ENCODE results near the gene TVP23C.

The TVP23C gene

GRCh38 chr17:15494821-15495220 lies 68.5 kb downstream of the TVP23C start:
- no peak for DNase-seq

GRCh38 chr17:15493693-15494035 lies 69.6 kb downstream of the TVP23C start:
- no peak for DNase-seq

- DNase-seq, result no peak
These were observed 70.2 kb downstream of the TVP23C start for GRCh38 chr17:15492791-15493692.

GRCh38 chr17:15492186-15492585 lies 71.1 kb downstream of the TVP23C start:
- no peak for DNase-seq

- peak; percentile 90 for DNase-seq
These were observed 72.5 kb downstream of the TVP23C start for GRCh38 chr17:15490634-15491261.

GRCh38 chr17:15488557-15488956 lies 74.7 kb downstream of the TVP23C start:
- no peak for DNase-seq

GRCh38 chr17:15485045-15485444 lies 78.2 kb downstream of the TVP23C start:
- no peak for DNase-seq

GRCh38 chr17:15483431-15483830 lies 79.9 kb downstream of the TVP23C start:
- DNase-seq, result no peak

GRCh38 chr17:15482476-15482875 lies 80.8 kb downstream of the TVP23C start:
- DNase-seq, result no peak

GRCh38 chr17:15481481-15481880 lies 81.8 kb downstream of the TVP23C start:
- DNase-seq, result no peak

GRCh38 chr17:15480204-15480603 lies 83.1 kb downstream of the TVP23C start:
- DNase-seq, result no peak

- DNase-seq, result peak; percentile 67
These were observed 83.6 kb downstream of the TVP23C start for GRCh38 chr17:15479703-15480102.

- DNase-seq, result no peak
These were observed 84.4 kb downstream of the TVP23C start for GRCh38 chr17:15478845-15479244.

GRCh38 chr17:15475631-15476354 lies 87.5 kb downstream of the TVP23C start:
- DNase-seq, result peak; percentile 69

GRCh38 chr17:15472891-15473290 lies 90.4 kb downstream of the TVP23C start:
- DNase-seq, result no peak

- DNase-seq, result no peak
These were observed 92.7 kb downstream of the TVP23C start for GRCh38 chr17:15470536-15470935.

GRCh38 chr17:15469260-15469659 lies 94.0 kb downstream of the TVP23C start:
- peak; percentile 19 for DNase-seq

GRCh38 chr17:15468126-15468525 lies 95.2 kb downstream of the TVP23C start:
- no peak for DNase-seq

- no peak for DNase-seq
These were observed 95.7 kb downstream of the TVP23C start, which contains the start of gene CDRT4 for GRCh38 chr17:15467592-15467991. Gene CDRT4 (minus strand): TSS chr17:15467621. CDS start chr17:15440238, 27,383 bp downstream.

GRCh38 chr17:15466131-15466530 lies 97.2 kb downstream of the TVP23C start:
- DNase-seq, result no peak

GRCh38 chr17:15465045-15465701 lies 98.1 kb downstream of the TVP23C start:
- DNase-seq, result no peak

- no peak for DNase-seq
These were observed 98.9 kb downstream of the TVP23C start for GRCh38 chr17:15464231-15464985.
